ENCODE measurements around the gene SNCB. TPM values are rescaled to one million over a fixed set of nuclear protein-coding genes. Genes with fewer than 3 reads are reported as not detected.

Gene SNCB
- total RNA-seq, 1 experiment from 2014 or later, result not detected

DNA sequence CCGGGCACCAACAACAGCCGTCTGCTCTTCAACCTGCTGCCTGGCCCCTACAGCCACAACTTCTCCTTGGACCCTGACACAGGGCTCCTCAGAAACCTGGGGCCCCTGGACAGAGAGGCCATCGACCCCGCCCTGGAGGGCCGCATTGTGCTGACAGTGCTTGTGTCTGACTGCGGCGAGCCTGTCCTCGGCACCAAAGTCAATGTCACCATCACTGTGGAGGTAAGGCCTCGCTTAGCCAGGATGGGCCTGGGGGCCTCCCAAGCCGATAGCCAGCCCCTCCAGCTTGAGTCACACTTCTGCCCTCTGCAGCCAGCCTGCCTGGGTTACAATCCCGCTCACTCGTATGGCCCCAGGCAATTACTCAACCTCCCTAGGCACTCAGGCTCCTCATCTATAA lies 49.0 kb downstream of the SNCB start:
- Histone ChIP-seq H3K27me3 (no peaks in the 10 kb centered on the region), H3K4me3 (no peak overlapping the region), H3K36me3 (no peaks in the 10 kb centered on the region), H3K9me3 (peaks cover 24% of the 10 kb centered on the region)
- no peak for DNase-seq

DNA sequence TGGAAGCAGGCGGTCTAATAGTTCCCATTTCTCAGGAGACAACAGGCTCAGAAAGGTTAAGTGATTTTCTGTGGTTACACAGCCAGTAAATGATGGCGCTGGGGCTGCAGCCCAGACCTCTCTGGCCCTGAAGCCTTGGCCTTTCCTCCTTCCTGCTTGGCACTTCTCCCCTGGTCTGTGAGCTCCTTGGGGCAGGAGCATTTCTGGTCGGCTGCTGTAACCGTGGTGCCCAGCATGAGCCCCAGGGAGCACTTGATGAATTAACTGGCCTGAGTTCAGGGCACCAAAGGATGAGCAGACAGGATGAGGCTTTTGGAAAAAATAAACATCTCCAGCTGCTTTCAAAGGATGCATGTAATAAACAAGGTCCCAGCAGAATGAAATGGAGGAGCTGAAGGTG lies 51.0 kb downstream of the SNCB start:
- H3K27me3 ChIP-seq, result no peaks in the 10 kb centered on the region
- no peak overlapping the region for H3K4me3 ChIP-seq
- DNase-seq, result peak; percentile 97
- no peaks in the 10 kb centered on the region for H3K36me3 ChIP-seq
- peaks cover 4% of the 10 kb centered on the region for H3K9me3 ChIP-seq

DNA sequence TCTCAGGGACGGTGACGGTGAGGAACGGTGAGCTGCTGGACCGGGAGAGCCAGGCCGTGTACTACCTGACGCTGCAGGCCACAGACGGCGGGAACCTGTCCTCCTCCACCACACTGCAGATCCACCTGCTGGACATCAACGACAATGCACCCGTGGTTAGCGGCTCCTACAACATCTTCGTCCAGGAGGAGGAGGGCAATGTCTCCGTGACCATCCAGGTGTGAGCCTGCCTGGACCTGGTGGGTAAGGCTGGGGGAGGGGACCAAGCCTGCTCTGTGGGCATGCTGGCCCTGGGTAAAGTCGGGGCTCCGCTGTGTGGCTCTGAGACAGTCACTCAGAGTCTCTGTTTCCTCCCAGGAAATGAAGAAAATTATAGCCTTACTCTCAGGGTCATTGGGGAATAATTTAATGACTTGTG lies 51.9 kb downstream of the SNCB start:
- Histone ChIP-seq H3K4me3 (no peak overlapping the region), H3K9me3 (no peaks in the 10 kb centered on the region), H3K27me3 (0 out of 2 replicates have a peak, but pooled peaks cover 2% of the 10 kb centered on the region), H3K36me3 (no peaks in the 10 kb centered on the region)
- peak; percentile 33 for DNase-seq

- no peaks in the 10 kb centered on the region for H3K36me3 ChIP-seq
- H3K27me3 ChIP-seq, result peaks cover 5% of the 10 kb centered on the region; the same call in 1 of the 2 replicates
- H3K9me3 ChIP-seq, result no peaks in the 10 kb centered on the region
- DNase-seq, result no peak
- no peak overlapping the region for H3K4me3 ChIP-seq
These were observed 52.8 kb downstream of the SNCB start for GRCh38 chr5:176577312-176578176.

- no peak for DNase-seq
- Histone ChIP-seq H3K27me3 (peaks cover 9% of the 10 kb centered on the region), H3K36me3 (no peaks in the 10 kb centered on the region), H3K9me3 (no peaks in the 10 kb centered on the region), H3K4me3 (no peak overlapping the region)
These were observed 54.6 kb downstream of the SNCB start for GRCh38 chr5:176575488-176576422.

- peaks cover 15% of the 10 kb centered on the region for H3K27me3 ChIP-seq
- no peak for DNase-seq
- no peak overlapping the region for H3K4me3 ChIP-seq
- no peaks in the 10 kb centered on the region for H3K36me3 ChIP-seq
- no peaks in the 10 kb centered on the region for H3K9me3 ChIP-seq
These were observed 55.3 kb downstream of the SNCB start for GRCh38 chr5:176575066-176575465.

DNA sequence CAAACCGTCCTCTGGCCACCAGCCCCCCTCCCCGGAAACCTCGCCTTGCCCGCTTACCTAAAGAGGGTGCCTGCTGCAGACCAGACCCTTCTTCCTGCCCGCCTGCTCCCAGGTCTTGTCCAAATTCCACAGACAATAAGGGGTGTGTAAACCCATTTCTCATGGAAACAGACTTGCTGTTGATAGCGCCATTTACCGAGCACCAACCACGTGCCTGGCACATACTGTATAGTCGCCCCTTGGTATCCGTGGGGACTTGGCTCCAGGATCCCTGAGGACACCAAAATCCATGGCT lies 56.1 kb downstream of the SNCB start:
- Histone ChIP-seq H3K4me3 (no peak overlapping the region), H3K27me3 (peaks cover 20% of the 10 kb centered on the region), H3K36me3 (no peaks in the 10 kb centered on the region), H3K9me3 (no peaks in the 10 kb centered on the region)
- no peak for DNase-seq

DNA sequence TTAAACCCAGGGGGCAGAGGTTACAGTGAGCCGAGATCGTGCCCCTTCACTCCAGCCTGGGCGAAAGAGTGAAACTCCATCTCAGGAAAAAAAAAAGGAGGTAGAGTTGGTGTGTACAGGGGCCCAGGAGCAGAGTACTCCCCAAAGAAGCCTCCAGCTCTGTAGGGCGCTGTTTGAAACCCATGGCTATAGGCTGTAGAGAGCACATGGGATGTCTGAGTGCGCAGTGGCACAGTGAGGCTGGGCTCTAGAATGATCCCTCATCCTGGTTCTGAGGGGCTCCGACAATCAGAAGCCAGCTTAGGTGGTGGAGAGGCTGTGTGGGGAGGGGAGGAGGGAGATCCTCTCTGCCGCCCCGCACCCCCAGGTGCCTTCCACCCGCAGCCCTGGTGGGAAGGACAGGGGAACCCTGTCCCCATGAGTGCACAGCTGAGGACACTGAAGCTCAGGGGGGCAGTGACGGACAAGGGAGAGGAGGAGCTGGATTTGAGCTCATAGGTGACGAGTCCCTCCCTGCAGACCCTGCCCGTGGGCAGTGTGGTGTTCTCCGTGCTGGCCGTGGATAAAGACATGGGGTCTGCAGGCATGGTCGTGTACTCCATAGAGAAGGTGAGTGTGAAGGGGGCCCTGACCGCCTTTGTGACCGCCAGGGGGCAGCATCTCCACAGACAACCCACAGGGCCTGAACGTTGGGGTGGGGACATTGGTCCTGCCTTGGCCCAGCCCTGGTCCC lies 56.6 kb downstream of the SNCB start:
- DNase-seq, result peak; percentile 56

More for the DNA sequence above, 56.6 kb downstream of the SNCB start:
- no peak overlapping the region for H3K4me3 ChIP-seq
- H3K9me3 ChIP-seq, result no peaks in the 10 kb centered on the region
- H3K36me3 ChIP-seq, result no peaks in the 10 kb centered on the region
- H3K27me3 ChIP-seq, result peaks cover 20% of the 10 kb centered on the region

Other genes starting within 250 kb of the SNCB start
- 146 and 237 TPM in 2 replicates for gene NOP16, start 241.9 kb downstream of the SNCB start, total RNA-seq (2014; rRNA removed; shearing (Covaris generic); ENCODE audit: low replicate concordance)
- gene HIGD2A, start 241.8 kb downstream of the SNCB start, total RNA-seq (2014; rRNA removed; shearing (Covaris generic); ENCODE audit: low replicate concordance), result 151 and 166 TPM in 2 replicates
- gene CLTB, start 214.0 kb downstream of the SNCB start, total RNA-seq (2014; rRNA removed; shearing (Covaris generic); ENCODE audit: low replicate concordance), result 281 and 342 TPM in 2 replicates
- gene FAF2, start 182.1 kb downstream of the SNCB start, total RNA-seq (2014; rRNA removed; shearing (Covaris generic); ENCODE audit: low replicate concordance), result 48.8 and 49.4 TPM in 2 replicates
- 0.17 and 4.4 TPM in 2 replicates for gene RNF44, start 93.1 kb downstream of the SNCB start, total RNA-seq (2014; rRNA removed; shearing (Covaris generic); ENCODE audit: low replicate concordance)
- not detected in 2 replicates for gene CDHR2, start 81.2 kb downstream of the SNCB start, total RNA-seq (2014; rRNA removed; shearing (Covaris generic); ENCODE audit: low replicate concordance)
- 21.0 and 32.2 TPM in 2 replicates for gene GPRIN1, start 20.4 kb downstream of the SNCB start, total RNA-seq (2014; rRNA removed; shearing (Covaris generic); ENCODE audit: low replicate concordance)
- not detected in 2 replicates for gene EIF4E1B, start 141 bp upstream of the SNCB start, total RNA-seq (2014; rRNA removed; shearing (Covaris generic); ENCODE audit: low replicate concordance)
- gene TSPAN17, start 16.9 kb upstream of the SNCB start, total RNA-seq (2014; rRNA removed; shearing (Covaris generic); ENCODE audit: low replicate concordance), result 117 and 120 TPM in 2 replicates
- not detected in 2 replicates for gene UNC5A, start 180.0 kb upstream of the SNCB start, total RNA-seq (2014; rRNA removed; shearing (Covaris generic); ENCODE audit: low replicate concordance)

Data from MG63 (cell line).